GM12873 (cell line): ENCODE measurements around the gene KCNK13.

Experiments used
- CTCF ChIP-seq: IDR thresholded peaks from 2 replicates; pipeline ENCODE4 v1.5.1; 2012; ENCODE audit warnings: low read depth, mild to moderate bottlenecking, moderate library complexity, low read length, control low read depth; ENCODE audit not compliant: insufficient read depth; ENCODE audit errors: missing control alignments

The KCNK13 gene

GRCh38 chr14:90201344-90201743, 139.6 kb downstream of the KCNK13 start:
- no peak for TF ChIP-seq CTCF

- no peak for TF ChIP-seq CTCF
Measured at GRCh38 chr14:90204516-90204915, 142.7 kb downstream of the KCNK13 start.

- TF ChIP-seq CTCF: no peak
Measured at GRCh38 chr14:90213099-90213748, 151.4 kb downstream of the KCNK13 start.

- TF ChIP-seq CTCF: no peak
Measured at GRCh38 chr14:90228478-90228877, 166.7 kb downstream of the KCNK13 start.
